Ishikawa (cell line): ENCODE data around the gene ZNF284.

Experiments used
- CEBPB ChIP-seq: IDR thresholded peaks from 2 replicates; pipeline ENCODE4 v1.6.1; 2012
- CREB1 ChIP-seq: IDR thresholded peaks from 2 replicates; pipeline ENCODE4 v1.6.1; 2012; ENCODE audit warnings: low read depth
- EGR1 ChIP-seq: IDR thresholded peaks from 2 replicates; pipeline ENCODE4 v1.6.1; 2012
- EP300 ChIP-seq: IDR thresholded peaks from 2 replicates; pipeline ENCODE4 v1.6.1; 2012; ENCODE audit warnings: borderline replicate concordance
- FOXM1 ChIP-seq: IDR thresholded peaks from 2 replicates; pipeline ENCODE4 v1.6.1; 2012; ENCODE audit warnings: low read depth, borderline replicate concordance
- MAX ChIP-seq: IDR thresholded peaks from 2 replicates; pipeline ENCODE4 v1.6.1; 2012
- NFIC ChIP-seq: IDR thresholded peaks from 2 replicates; pipeline ENCODE4 v1.6.1; 2012
- RAD21 ChIP-seq: IDR thresholded peaks from 2 replicates; pipeline ENCODE4 v1.6.1; 2012; ENCODE audit warnings: low read depth
- REST ChIP-seq: IDR thresholded peaks from 2 replicates; pipeline ENCODE4 v1.6.1; 2012; ENCODE audit warnings: low read depth, mild to moderate bottlenecking
- TAF1 ChIP-seq: IDR thresholded peaks from 2 replicates; pipeline ENCODE4 v1.6.1; 2012; ENCODE audit warnings: low read depth, mild to moderate bottlenecking
- TCF12 ChIP-seq: IDR thresholded peaks from 2 replicates; pipeline ENCODE4 v1.6.1; 2012; ENCODE audit warnings: low read depth
- YY1 ChIP-seq: IDR thresholded peaks from 2 replicates; pipeline ENCODE4 v1.6.1; 2012; ENCODE audit warnings: low read depth

- TF ChIP-seq YY1 (no peak), REST (no peak), TAF1 (no peak), RAD21 (no peak), EP300 (no peak), MAX (no peak), NFIC (no peak), CREB1 (no peak), CEBPB (no peak), EGR1 (no peak), TCF12 (no peak), FOXM1 (no peak)
Measured at GRCh38 chr19:44107751-44108150, 35.8 kb downstream of the ZNF284 start.
